ENCODE results near the gene ERGIC1.

The ERGIC1 gene

DNA sequence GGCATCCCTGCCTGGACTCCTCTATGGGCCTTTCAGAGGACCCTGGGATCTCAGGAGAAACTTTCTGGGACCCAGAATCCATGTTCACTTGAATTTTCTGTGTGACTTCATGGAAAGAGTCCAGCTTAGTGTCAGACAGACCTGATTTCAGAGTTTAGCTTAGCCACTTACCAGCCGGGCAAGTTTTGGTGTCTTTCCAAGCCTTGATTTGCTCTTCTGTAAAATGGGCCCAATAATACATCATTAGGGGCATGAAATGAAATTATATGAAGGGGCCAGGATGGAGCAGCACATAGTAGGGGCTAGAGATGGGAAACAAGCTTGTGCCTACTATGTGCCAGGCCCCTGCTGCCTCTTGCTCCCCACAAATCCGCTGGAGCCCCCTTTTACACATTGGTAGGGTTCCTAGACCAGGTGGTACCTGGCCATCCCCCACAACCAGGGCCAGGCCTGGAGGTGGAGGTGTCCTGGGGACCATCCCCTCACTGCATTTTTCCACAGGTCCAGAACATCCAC is 92.0 kb downstream of the ERGIC1 start:
- no peak for DNase-seq

- no peak for DNase-seq
Measured at GRCh38 chr5:172926796-172927195, 92.7 kb downstream of the ERGIC1 start.

DNA sequence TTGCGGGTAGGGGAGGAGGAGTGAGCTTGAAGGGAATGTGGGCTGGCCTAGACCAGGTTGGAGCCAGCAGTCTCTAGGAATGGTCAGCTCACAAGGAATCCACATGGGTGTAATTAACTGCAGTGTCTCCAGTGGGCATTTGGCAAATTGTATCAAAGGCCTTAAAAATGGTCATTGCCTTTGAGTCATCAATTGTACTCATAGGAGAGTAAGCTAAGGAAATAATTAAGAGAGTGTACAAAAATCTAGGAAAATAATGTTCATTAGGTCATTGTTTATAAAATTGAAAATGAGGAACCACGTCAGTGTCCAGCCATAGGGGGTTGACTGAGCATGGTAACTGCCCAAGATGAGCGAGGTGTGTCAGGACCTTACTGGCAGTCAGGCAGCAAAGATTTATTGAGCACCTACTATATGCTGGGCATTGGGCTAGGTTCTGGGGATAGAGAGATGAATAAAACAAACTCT is 95.4 kb downstream of the ERGIC1 start:
- no peak for DNase-seq

DNA sequence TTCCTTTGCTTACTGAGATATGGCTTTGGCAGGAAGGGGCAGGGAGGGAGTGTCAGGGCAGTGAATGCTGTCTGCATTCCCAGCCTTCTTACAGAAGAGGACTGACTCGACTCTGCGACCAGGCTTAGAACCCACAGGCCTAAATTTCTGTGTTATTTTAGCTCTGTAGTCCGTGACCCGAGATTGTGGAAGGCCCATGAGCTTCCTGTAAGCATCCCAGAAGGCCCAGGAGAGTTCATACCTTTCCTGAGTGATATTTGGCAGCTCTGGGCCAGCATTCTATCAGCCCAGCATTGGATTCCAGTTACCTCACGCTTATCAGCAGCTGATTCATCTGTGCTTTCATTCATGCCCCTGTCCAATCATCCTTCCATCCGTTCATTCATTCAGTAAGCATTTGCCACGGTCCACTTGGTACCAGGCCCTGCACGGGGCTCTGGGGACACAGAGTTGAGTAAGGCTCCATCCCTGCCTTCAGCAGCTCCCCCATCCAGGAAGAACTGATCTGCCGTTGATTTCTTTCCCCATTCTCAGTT is 97.0 kb downstream of the ERGIC1 start:
- no peak for DNase-seq

GRCh38 chr5:172932313-172933017 is 98.4 kb downstream of the ERGIC1 start:
- peak; percentile 67 to 76 for DNase-seq

- DNase-seq, result no peak
Measured at GRCh38 chr5:172933238-172933637, 99.2 kb downstream of the ERGIC1 start.

GRCh38 chr5:172935096-172935495 is 101.0 kb downstream of the ERGIC1 start:
- DNase-seq, result no peak

- no peak for DNase-seq
Measured at GRCh38 chr5:172936401-172936800, 102.3 kb downstream of the ERGIC1 start.

DNA sequence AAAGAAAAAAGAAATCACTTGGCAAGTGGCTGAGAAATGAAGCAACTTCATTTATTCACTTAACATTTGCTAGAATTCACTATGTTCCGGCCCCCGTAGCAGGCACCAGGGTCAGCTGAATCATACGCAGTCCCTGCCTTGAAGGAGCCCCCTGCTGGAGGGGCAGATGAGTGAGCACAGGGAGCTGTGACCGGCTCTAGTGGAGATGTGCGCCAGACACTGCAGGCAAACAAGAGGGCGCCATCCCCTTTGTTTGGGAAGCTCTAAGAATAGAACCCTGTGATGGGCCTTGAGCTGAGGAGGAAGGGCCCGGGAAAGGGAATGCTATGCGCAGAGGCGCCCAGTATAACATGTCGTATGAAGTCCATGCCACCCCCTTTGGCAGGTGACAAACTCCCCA is 105.0 kb downstream of the ERGIC1 start:
- no peak for DNase-seq

- DNase-seq, result no peak
Measured at GRCh38 chr5:172939611-172940267, 105.7 kb downstream of the ERGIC1 start.

GRCh38 chr5:172940268-172941066 is 106.4 kb downstream of the ERGIC1 start:
- no peak for DNase-seq

DNA sequence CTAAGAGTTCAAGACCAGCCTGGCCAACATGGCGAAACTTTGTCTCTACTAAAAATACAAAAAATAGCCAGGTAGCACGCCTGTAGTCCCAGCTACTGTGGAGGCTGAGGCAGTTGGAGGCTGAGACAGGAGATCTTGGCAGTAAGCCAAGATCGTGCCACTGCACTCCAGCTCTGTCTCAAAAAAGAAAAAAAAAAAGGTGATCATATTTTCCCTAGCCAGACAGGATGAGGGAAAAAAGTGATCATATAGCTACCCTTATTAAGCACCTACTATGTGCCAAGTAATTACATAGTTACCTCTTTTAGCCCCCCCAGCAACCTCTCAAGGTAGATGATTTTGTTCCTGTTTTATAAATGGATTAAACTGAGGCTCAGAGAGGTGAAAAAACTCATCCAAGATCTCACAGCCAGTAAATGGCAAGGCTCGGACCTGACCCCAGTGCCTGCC is 107.0 kb downstream of the ERGIC1 start:
- DNase-seq, result no peak

GRCh38 chr5:172942556-172942955 is 108.5 kb downstream of the ERGIC1 start:
- DNase-seq, result no peak

GRCh38 chr5:172943283-172943841 is 109.3 kb downstream of the ERGIC1 start:
- no peak for DNase-seq

GRCh38 chr5:172943906-172944305 is 109.9 kb downstream of the ERGIC1 start:
- no peak for DNase-seq

GRCh38 chr5:172944741-172945140 is 110.7 kb downstream of the ERGIC1 start:
- DNase-seq, result no peak

DNA sequence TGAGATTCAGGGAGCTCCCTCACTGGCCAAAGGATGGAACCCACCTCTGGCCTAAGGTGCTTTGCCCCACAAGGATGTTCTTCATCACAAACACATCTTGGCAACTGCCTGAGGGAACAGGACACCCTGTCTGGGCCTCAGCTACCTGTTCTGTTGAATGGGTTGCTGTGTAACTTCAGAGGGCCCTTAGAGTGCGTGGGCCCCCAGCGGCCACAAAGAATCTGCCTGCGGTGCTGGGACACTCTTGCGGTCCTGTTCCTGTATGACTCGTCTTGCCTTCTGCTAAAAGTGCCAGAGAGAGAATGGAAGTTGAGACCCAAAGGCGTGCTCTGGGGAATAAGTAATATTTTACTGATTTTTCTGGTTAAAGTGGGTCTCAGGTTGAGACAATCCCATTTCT is 111.1 kb downstream of the ERGIC1 start:
- DNase-seq, result no peak

DNA sequence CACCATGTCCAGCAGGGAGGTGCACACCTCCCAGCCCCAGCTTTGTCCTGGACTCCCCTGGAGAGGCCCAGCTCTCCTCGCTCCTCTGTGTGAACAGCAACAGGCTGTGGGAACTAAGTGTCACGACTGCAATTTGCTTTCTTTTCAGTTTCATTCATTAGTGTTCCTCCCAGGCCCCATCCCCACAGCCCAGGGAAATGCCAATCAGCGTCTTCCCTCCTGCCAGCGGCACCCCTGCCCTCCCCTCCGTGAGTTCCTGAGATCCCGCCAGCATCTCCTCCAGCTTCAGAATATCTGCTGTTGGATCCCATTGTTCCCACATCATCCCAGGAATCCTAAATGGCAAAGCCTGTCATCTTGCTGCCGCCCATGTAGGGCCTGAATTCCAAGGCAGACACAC is 112.1 kb downstream of the ERGIC1 start:
- DNase-seq, result no peak

GRCh38 chr5:172949426-172949825 is 115.4 kb downstream of the ERGIC1 start:
- DNase-seq, result no peak

DNA sequence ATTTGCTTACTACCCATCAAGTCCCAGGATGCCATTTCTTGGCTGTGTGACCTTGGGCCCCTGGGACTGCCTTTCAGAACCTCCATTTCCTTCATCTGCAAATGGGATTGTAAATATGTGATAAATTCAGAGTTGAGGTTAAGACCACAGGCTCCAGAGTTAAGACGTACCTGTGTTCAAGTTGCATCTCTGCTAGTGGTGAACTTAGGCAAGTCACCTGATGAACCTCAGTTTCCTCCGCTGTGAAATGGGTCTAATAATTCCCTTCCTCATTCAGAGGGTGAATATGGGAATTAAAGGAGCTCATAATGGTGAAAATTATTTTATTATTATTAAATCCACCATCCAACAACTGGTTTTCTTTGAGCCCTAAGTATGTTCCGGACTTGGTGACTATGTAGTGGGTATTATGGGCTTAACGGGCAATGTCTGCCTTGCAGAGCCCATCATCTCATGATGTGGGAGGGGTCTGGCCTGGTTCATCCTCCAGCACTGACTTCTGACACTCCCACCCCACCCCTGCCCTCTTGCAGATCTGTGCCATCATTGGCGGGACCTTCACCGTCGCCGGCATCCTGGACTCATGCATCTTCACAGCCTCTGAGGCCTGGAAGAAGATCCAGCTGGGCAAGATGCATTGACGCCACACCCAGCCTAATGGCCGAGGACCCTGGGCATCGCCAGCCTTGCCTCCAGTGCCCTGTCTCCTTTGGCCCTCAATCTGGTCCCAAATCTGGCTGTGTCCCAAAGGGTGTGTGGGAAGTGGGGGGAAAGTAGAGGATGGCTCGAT is 116.3 kb downstream of the ERGIC1 start:
- DNase-seq, result no peak

DNA sequence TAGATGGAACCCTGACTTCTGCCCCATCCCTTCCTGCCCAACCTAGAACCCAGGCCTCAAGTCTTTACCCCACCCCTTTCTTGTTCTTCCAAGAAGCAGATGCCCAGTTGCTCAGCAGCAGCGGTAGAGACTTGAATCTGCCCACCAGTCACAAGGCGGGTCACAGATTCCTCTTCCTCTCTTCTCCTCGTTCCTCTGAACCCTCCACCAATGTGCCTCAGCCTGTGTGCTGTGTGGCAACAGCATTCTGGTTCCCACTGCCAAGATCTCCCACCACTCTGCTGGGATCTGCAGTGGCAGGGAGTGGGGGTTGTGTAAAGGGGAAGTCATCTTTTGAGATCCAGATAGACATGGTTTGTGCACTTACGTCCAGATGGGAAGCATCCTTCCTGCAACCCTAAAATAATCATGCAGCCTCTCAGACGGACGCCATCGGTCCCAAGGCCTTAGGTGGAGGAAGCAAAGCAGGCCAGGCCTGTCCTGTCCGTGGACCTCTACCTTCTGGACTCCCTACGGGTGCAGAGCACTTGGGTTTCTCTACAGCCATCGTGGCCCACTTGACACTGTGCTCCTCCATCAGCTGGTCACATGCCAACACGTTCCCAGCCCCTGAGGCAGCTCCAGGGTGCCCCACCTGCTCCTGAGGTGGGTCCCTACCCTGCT is 117.5 kb downstream of the ERGIC1 start:
- DNase-seq, result no peak
